Esophagus muscularis mucosa (tissue), 4 donors: Measurements from ENCODE around the gene ORC1. TPM values are rescaled to one million over a fixed set of nuclear protein-coding genes. Genes with fewer than 3 reads are reported as not detected.
A peak's percentile ranks its signal among the peaks of the same experiment; 100 is the strongest.

ENCODE experiments used
- DNase-seq: peaks from one replicate; pipeline ENCODE4 v3.0.0-alpha.2; 2017; ENCODE audit errors: extremely low spot score
- H3K27ac ChIP-seq, 4 donors: fragments of 200-600 bp; sonication (generic); replicated peaks in 1 of 4; 1 replicate in 3 of 4; 2 replicates in 1 of 4; pipeline ENCODE4 v1.5.1; 2016 to 2019; ENCODE audit warnings: mild to moderate bottlenecking in 1 of 4
- H3K27me3 ChIP-seq, 4 donors: fragments of 200-600 bp; sonication (generic); one replicate each; pipeline versions ENCODE4 v1.5.1 to v1.6.0; 2016 to 2019
- H3K36me3 ChIP-seq, 4 donors: fragments of 200-600 bp; sonication (generic); one replicate each; pipeline ENCODE4 v1.5.1; 2016 to 2019
- H3K4me1 ChIP-seq, 4 donors: fragments of 200-600 bp; sonication (generic); one replicate each; pipeline ENCODE4 v1.5.1; 2016 to 2019
- H3K4me3 ChIP-seq, 4 donors: fragments of 200-600 bp; sonication (generic); 1 replicate in 2 of 4; 2 replicates in 2 of 4; pipeline ENCODE4 v1.5.1; 2016 to 2019; ENCODE audit warnings: mild to moderate bottlenecking in 4 of 4, moderate library complexity in 1 of 4
- H3K9me3 ChIP-seq, 4 donors: fragments of 200-600 bp; sonication (generic); 1 replicate in 3 of 4; 2 replicates in 1 of 4; pipeline ENCODE4 v1.5.1; 2016 to 2019
- EP300 ChIP-seq: sonication (generic); formaldehyde crosslinking; IDR thresholded peaks from one replicate; pipeline ENCODE4 v1.6.1; 2017; ENCODE audit warnings: antibody characterized with exemption
- POLR2A ChIP-seq: fragments of 450-650 bp; IDR thresholded peaks from one replicate; pipeline ENCODE4 v1.6.1; 2017; ENCODE audit warnings: antibody characterized with exemption, moderate library complexity, mild to moderate bottlenecking, low read depth
- POLR2AphosphoS5 ChIP-seq, 2 donors: sonication (generic); formaldehyde crosslinking; IDR thresholded peaks; one replicate each; pipeline ENCODE4 v1.6.1; 2017; ENCODE audit warnings: antibody characterized with exemption in 2 of 2
- WGBS: methylation state at CpG from one replicate; pipeline ENCODE4 v1.1.5; 2018; 5-methylcytosine and 5-hydroxymethylcytosine counted together
- intact Hi-C: fragments of 100-400 bp; cut with DNase I; formaldehyde crosslinking; loops from one replicate; pipeline ENCODE4 v1.15.1; 2023
- total RNA-seq, 4 donors: library from RNA; depleted of rRNA; stranded (reverse); fragments of >200 nt; gene quantifications; one replicate each; pipeline versions ENCODE4 v1.1.0 to v1.2.1, GENCODE V29; 2016
- TF ChIP-seq, protein P1 (sequence below), 3 experiments: fragments of 200-600 bp in 2 of 3; fragments of 450-650 bp in 1 of 3; sonication (generic) in 2 of 3; IDR thresholded peaks; one replicate each; pipeline ENCODE4 v1.5.1; 2017 to 2019; ENCODE audit warnings: antibody characterized with exemption in 3 of 3, mild to moderate bottlenecking in 2 of 3, moderate library complexity in 1 of 3

ORC1 gene
- total RNA-seq, 4 donors from 2014 or later, result 0.17 to 1.2 (median 0.33) TPM

- no peak for DNase-seq
- intact Hi-C loops, result no loop called here
- H3K9me3 ChIP-seq, result no peaks in the 10 kb centered on the region
- no peak overlapping the region for H3K4me3 ChIP-seq
- H3K27ac ChIP-seq, result no peak overlapping the region
- H3K4me1 ChIP-seq, result peaks cover 0 to 4% (median 0%) of the 10 kb centered on the region in 4 donors
- no peak for TF ChIP-seq POLR2A
- TF ChIP-seq POLR2AphosphoS5 (IDR thresholded peaks at IDR 0.05), result no peak
- no peak for TF ChIP-seq EP300
- TF ChIP-seq, protein P1, sequence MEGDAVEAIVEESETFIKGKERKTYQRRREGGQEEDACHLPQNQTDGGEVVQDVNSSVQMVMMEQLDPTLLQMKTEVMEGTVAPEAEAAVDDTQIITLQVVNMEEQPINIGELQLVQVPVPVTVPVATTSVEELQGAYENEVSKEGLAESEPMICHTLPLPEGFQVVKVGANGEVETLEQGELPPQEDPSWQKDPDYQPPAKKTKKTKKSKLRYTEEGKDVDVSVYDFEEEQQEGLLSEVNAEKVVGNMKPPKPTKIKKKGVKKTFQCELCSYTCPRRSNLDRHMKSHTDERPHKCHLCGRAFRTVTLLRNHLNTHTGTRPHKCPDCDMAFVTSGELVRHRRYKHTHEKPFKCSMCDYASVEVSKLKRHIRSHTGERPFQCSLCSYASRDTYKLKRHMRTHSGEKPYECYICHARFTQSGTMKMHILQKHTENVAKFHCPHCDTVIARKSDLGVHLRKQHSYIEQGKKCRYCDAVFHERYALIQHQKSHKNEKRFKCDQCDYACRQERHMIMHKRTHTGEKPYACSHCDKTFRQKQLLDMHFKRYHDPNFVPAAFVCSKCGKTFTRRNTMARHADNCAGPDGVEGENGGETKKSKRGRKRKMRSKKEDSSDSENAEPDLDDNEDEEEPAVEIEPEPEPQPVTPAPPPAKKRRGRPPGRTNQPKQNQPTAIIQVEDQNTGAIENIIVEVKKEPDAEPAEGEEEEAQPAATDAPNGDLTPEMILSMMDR (IDR thresholded peaks at IDR 0.05), result peak in 1 of 3 experiments; percentile 14
- peaks cover 25 to 84% (median 49%) of the 10 kb centered on the region in 4 donors for H3K36me3 ChIP-seq
- 28% methylated on average over 5 of the region's 8 CpGs for WGBS
- no peaks in the 10 kb centered on the region for H3K27me3 ChIP-seq
These were observed 55.4 kb downstream of the ORC1 start for GRCh38 chr1:52348704-52349300.

- WGBS, result 88% methylated on average over 4 of the region's 4 CpGs
- no peaks in the 10 kb centered on the region for H3K27me3 ChIP-seq
- intact Hi-C loops, result no loop called here
- no peaks in the 10 kb centered on the region for H3K9me3 ChIP-seq
- no peak for DNase-seq
- H3K36me3 ChIP-seq, result peaks cover 15 to 81% (median 39%) of the 10 kb centered on the region in 4 donors
- H3K4me1 ChIP-seq, result peaks cover 0 to 4% (median 0%) of the 10 kb centered on the region in 4 donors
- no peak overlapping the region for H3K4me3 ChIP-seq
- H3K27ac ChIP-seq, result no peak overlapping the region
- TF ChIP-seq POLR2AphosphoS5 (IDR thresholded peaks at IDR 0.05) (no peak), POLR2A (no peak)
These were observed 57.6 kb downstream of the ORC1 start for GRCh38 chr1:52346653-52347052.

DNA sequence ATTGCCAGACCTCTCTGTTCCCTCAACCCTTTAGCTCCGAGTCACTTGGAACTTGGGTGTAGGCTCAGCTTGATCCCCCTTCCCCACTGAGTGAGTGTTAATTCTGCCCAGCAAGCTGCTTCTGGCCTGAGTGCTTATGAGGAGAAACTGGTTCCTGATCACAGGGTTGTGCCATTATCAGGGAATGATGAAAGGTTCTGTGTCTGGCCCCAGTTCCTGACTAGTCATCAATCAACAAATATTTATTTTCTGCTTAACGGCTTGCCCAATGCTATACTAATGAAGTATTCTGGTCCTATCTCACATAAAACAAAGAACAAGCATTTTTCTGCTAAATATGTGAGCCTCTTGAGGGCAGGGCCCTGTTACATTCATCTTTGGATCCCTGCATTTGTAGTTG is 59.0 kb downstream of the ORC1 start:
- WGBS, result 88% methylated on average over 2 of the region's 2 CpGs
- no peak overlapping the region for H3K4me3 ChIP-seq
- DNase-seq, result no peak
- no peaks in the 10 kb centered on the region for H3K9me3 ChIP-seq
- TF ChIP-seq, protein P1 (IDR thresholded peaks at IDR 0.05), result no peak
- TF ChIP-seq POLR2AphosphoS5 (IDR thresholded peaks at IDR 0.05) (no peak), EP300 (no peak), POLR2A (no peak)
- H3K4me1 ChIP-seq, result no peaks in the 10 kb centered on the region
- H3K27me3 ChIP-seq, result no peaks in the 10 kb centered on the region
- intact Hi-C loops, result no loop called here
- H3K36me3 ChIP-seq, result peaks cover 15 to 73% (median 35%) of the 10 kb centered on the region in 4 donors
- no peak overlapping the region for H3K27ac ChIP-seq

DNA sequence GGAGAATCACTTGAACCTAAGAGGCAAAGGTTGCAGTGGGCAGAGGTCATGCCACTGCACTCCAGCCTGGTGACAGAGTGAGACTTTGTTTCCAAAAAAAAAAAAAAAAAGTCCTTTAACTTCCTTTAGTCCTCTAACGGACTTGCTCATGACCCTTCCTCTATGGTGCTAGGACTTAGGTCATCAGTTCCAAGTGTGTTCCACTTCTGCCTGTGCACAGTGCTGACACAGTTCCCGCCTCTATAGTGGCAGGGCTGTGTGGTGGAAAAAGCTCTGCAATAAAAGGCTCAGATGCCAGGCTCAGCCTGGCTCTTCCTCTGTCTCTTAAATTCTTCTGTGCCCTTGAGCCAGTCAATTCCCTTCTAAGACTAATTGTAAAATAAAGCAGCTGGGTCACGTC is 60.2 kb downstream of the ORC1 start:
- intact Hi-C loops, result no loop called here
- Histone ChIP-seq H3K36me3 (peaks cover 24 to 79% (median 41%) of the 10 kb centered on the region in 4 donors), H3K27me3 (no peaks in the 10 kb centered on the region), H3K9me3 (no peaks in the 10 kb centered on the region), H3K4me3 (no peak overlapping the region), H3K4me1 (no peaks in the 10 kb centered on the region), H3K27ac (no peak overlapping the region)
- 79% methylated on average over 3 of the region's 3 CpGs for WGBS
- TF ChIP-seq, protein P1 (IDR thresholded peaks at IDR 0.05), result no peak
- no peak for TF ChIP-seq POLR2A
- TF ChIP-seq POLR2AphosphoS5 (IDR thresholded peaks at IDR 0.05), result no peak
- no peak for TF ChIP-seq EP300
- DNase-seq, result no peak

- H3K27me3 ChIP-seq, result no peaks in the 10 kb centered on the region
- H3K27ac ChIP-seq, result no peak overlapping the region
- H3K9me3 ChIP-seq, result no peaks in the 10 kb centered on the region
- H3K36me3 ChIP-seq, result peaks cover 24 to 86% (median 49%) of the 10 kb centered on the region in 4 donors
- intact Hi-C loops, result no loop called here
- WGBS, result 86% methylated on average over 6 of the region's 7 CpGs
- TF ChIP-seq POLR2AphosphoS5 (IDR thresholded peaks at IDR 0.05) (no peak), POLR2A (no peak), EP300 (no peak)
- TF ChIP-seq, protein P1 (IDR thresholded peaks at IDR 0.05), result no peak
- H3K4me1 ChIP-seq, result no peaks in the 10 kb centered on the region
- DNase-seq, result no peak
- no peak overlapping the region for H3K4me3 ChIP-seq
These were observed 62.5 kb downstream of the ORC1 start for GRCh38 chr1:52341655-52342260.
